ENCODE measurements around the gene OSBPL8. TPM values are rescaled to one million over a fixed set of nuclear protein-coding genes. Genes with fewer than 3 reads are reported as not detected.

Gene OSBPL8
- total RNA-seq, 2 donors from 2014 or later: 23.1 to 41.2 TPM

DNA sequence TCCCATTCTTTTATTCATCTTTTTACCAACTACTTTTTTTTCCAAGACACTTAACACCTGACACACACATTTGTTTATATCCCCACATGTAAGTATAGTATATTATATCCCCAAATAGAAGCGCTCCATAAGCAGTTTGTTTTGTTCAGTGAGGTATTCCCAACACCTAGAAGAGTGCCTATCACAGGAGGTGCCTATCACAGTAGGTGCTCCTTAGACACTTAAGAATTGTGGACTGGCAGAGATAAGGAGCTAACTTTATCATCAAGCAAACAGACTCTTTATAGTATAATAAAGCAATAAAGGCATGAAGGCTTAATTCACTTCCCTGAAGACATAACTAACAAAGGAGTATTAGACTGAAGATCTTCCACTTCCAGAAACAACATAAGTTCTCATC is 29.1 kb downstream of the OSBPL8 start:
- Histone ChIP-seq H3K27ac (no peak overlapping the region), H3K4me1 (peaks cover 4% of the 10 kb centered on the region), H3K36me3 (replicated peaks in 1 of 2; ENCODE audit: insufficient read depth in 1 of 2, low read depth in 2 of 2) (no peaks in the 10 kb centered on the region), H3K27me3 (no peaks in the 10 kb centered on the region), H3K9me3 (no peaks in the 10 kb centered on the region), H3K4me3 (no peak overlapping the region)
- TF ChIP-seq, protein P1, sequence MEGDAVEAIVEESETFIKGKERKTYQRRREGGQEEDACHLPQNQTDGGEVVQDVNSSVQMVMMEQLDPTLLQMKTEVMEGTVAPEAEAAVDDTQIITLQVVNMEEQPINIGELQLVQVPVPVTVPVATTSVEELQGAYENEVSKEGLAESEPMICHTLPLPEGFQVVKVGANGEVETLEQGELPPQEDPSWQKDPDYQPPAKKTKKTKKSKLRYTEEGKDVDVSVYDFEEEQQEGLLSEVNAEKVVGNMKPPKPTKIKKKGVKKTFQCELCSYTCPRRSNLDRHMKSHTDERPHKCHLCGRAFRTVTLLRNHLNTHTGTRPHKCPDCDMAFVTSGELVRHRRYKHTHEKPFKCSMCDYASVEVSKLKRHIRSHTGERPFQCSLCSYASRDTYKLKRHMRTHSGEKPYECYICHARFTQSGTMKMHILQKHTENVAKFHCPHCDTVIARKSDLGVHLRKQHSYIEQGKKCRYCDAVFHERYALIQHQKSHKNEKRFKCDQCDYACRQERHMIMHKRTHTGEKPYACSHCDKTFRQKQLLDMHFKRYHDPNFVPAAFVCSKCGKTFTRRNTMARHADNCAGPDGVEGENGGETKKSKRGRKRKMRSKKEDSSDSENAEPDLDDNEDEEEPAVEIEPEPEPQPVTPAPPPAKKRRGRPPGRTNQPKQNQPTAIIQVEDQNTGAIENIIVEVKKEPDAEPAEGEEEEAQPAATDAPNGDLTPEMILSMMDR (IDR thresholded peaks at IDR 0.05): no peak
- no peak for TF ChIP-seq POLR2A (IDR thresholded peaks at IDR 0.05)
- 92 to 100% methylated on average over 1 of the region's 1 CpG for WGBS, 2 donors
- intact Hi-C loops (cut with DNase I): no loop called here
- DNase-seq (no peak), ATAC-seq (no peak)

DNA sequence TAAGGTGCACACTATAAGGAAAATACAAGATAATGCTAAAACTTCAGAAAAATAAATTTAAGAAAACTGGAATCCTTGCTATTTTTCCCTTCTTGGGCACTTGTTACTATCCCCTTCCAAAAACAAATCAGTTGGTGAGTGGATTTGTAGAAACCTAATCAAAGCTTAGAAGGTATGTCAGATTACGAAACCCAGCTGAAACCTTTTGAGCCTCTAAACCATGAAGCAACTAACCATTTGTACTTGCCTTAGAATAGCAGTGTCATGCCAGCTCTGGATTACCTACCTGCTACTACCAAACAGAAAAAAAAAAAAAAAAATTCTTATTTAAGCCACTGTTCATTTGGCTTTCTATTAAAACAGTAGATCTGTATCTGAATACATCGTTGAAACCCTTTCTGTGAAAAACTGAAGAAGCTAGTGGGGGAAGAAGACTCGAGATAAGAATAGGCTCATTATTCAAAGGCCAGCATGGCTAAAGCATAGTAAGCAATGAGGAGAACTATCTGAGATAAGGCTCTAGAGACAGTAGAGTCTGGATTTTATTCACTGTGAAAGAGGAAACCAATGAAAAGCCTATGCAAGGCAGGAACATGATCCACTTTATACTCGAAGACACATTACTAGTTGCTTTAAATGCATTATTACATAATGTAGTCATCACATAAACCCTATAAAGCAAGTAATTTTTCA is 30.2 kb downstream of the OSBPL8 start:
- no peak for DNase-seq
- intact Hi-C loops (cut with DNase I): no loop called here
- no peak for ATAC-seq
- H3K9me3 ChIP-seq: no peaks in the 10 kb centered on the region
- H3K4me3 ChIP-seq: no peak overlapping the region
- no peaks in the 10 kb centered on the region for H3K27me3 ChIP-seq
- no peaks in the 10 kb centered on the region for H3K36me3 ChIP-seq (replicated peaks in 1 of 2; ENCODE audit: insufficient read depth in 1 of 2, low read depth in 2 of 2)
- no peak overlapping the region for H3K27ac ChIP-seq
- no peak for TF ChIP-seq POLR2A (IDR thresholded peaks at IDR 0.05)
- TF ChIP-seq, protein P1 (IDR thresholded peaks at IDR 0.05): no peak
- 69 to 74% methylated on average over 4 of the region's 4 CpGs for WGBS, 2 donors
- peaks cover 4% of the 10 kb centered on the region for H3K4me1 ChIP-seq

DNA sequence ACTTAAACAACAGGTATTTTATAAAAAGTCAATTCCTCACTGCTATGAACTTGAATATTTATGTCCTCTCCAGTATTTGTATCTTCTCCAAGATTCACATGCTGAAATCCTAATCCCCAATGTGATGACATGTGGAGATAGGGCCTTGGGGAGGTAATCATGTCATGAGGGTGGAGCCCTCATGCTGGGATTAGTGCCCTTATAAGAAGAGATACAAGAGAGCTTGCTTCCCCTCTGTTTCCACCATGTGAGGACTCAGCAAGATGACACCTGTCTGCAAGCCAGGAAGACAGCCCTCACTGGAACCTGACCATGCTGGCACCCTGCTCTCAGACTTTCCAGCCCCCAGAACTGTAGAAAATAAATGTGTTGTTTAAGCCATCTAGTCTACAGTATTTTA is 36.2 kb downstream of the OSBPL8 start:
- Histone ChIP-seq H3K9me3 (no peaks in the 10 kb centered on the region), H3K4me3 (no peak overlapping the region), H3K27me3 (no peaks in the 10 kb centered on the region), H3K4me1 (no peaks in the 10 kb centered on the region), H3K27ac (no peak overlapping the region), H3K36me3 (replicated peaks in 1 of 2; ENCODE audit: insufficient read depth in 1 of 2, low read depth in 2 of 2) (no peaks in the 10 kb centered on the region)
- DNase-seq (no peak), ATAC-seq (no peak)
- TF ChIP-seq, protein P1 (IDR thresholded peaks at IDR 0.05): no peak
- no peak for TF ChIP-seq POLR2A (IDR thresholded peaks at IDR 0.05)
- intact Hi-C loops (cut with DNase I): no loop called here

DNA sequence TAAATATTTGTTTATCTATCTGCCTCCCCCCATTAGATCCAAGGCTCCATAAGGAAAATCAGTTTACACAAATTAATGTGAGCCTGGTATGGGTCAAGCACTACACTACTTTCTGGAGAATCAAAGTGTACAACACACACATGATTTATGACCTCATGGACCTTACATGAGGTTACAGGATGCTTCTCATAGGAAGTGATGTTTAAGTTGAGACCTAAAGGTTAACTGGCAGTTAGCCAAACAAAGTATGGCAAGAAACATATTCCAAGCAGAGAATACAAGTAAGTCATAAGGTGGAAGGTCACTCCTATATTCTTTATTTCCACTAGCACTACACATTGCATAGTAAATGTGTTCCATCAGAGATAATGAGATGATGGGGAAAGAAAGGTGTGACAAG is 39.2 kb downstream of the OSBPL8 start:
- DNase-seq: no peak
- Histone ChIP-seq H3K4me3 (no peak overlapping the region), H3K9me3 (no peaks in the 10 kb centered on the region), H3K27ac (no peak overlapping the region), H3K27me3 (no peaks in the 10 kb centered on the region), H3K4me1 (no peaks in the 10 kb centered on the region), H3K36me3 (replicated peaks in 1 of 2; ENCODE audit: insufficient read depth in 1 of 2, low read depth in 2 of 2) (no peaks in the 10 kb centered on the region)
- TF ChIP-seq POLR2A (IDR thresholded peaks at IDR 0.05): no peak
- TF ChIP-seq, protein P1 (IDR thresholded peaks at IDR 0.05): no peak
- ATAC-seq: no peak
- intact Hi-C loops (cut with DNase I): no loop called here

DNA sequence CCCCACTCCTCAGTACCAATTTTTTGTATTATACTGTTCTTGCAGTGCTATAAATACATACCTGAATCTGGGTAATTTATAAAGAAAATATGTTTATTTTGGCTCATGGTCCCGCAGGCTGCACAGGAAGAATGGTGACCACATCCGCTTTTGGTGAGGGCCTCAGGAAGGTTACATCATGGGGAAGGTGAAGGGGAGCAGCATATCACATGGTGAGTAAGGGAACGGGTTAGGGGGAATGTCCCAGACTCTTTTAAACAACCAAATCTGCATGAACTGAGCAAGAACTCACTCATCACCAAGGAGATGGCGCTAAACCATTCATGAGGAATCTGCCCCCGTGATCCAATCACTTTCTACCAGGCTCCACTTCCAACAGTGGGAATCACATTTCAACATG is 40.0 kb downstream of the OSBPL8 start:
- Histone ChIP-seq H3K9me3 (no peaks in the 10 kb centered on the region), H3K4me3 (no peak overlapping the region), H3K36me3 (replicated peaks in 1 of 2; ENCODE audit: insufficient read depth in 1 of 2, low read depth in 2 of 2) (no peaks in the 10 kb centered on the region), H3K27ac (no peak overlapping the region), H3K4me1 (no peaks in the 10 kb centered on the region), H3K27me3 (no peaks in the 10 kb centered on the region)
- DNase-seq (no peak), ATAC-seq (no peak)
- TF ChIP-seq, protein P1 (IDR thresholded peaks at IDR 0.05): no peak
- no peak for TF ChIP-seq POLR2A (IDR thresholded peaks at IDR 0.05)
- 80 to 90% methylated on average over 5 of the region's 5 CpGs for WGBS, 2 donors
- intact Hi-C loops (cut with DNase I): no loop called here

Measured in body of pancreas (tissue), 4 donors.